Right lobe of liver (tissue), 6 donors: Measurements from ENCODE around the gene RBP2. TPM values are rescaled to one million over a fixed set of nuclear protein-coding genes. Genes with fewer than 3 reads are reported as not detected.

ENCODE experiments used
- ATAC-seq, 4 donors: fragments of 200-7000 bp; cut with Tn5 transposase; one replicate each; pipeline ENCODE4 v1.9.1; 2020; ENCODE audit warnings: mild to moderate bottlenecking in 4 of 4, moderate library complexity in 4 of 4
- DNase-seq, 3 donors: peaks; one replicate each; pipeline ENCODE4 v3.0.0-alpha.2; 2020
- H3K27ac ChIP-seq, 3 donors: fragments of 200-600 bp; one replicate each; pipeline ENCODE4 v1.8.0; 2022
- H3K27me3 ChIP-seq, 2 donors: fragments of 200-600 bp; one replicate each; pipeline ENCODE4 v1.8.0; 2022
- H3K36me3 ChIP-seq, 4 donors: fragments of 200-600 bp; sonication (generic) in 1 of 4; one replicate each; pipeline versions ENCODE4 v1.5.1 to v1.8.0; 2017 to 2022; ENCODE audit warnings: control low read depth in 1 of 4
- H3K4me1 ChIP-seq, 4 donors: fragments of 200-600 bp; sonication (generic) in 1 of 4; one replicate each; pipeline versions ENCODE4 v1.5.1 to v1.8.0; 2017 to 2022; ENCODE audit warnings: control low read depth in 1 of 4
- H3K4me3 ChIP-seq, 3 donors: fragments of 200-600 bp; one replicate each; pipeline ENCODE4 v1.8.0; 2022
- H3K9me3 ChIP-seq, 4 donors: fragments of 200-600 bp; sonication (generic) in 1 of 4; one replicate each; pipeline versions ENCODE4 v1.5.1 to v1.8.0; 2017 to 2022; ENCODE audit warnings: control low read depth in 1 of 4
- CTCF ChIP-seq, 4 donors: fragments of 200-600 bp in 3 of 4; fragments of 450-650 bp in 1 of 4; IDR thresholded peaks; one replicate each; pipeline versions ENCODE4 v1.5.1 to v1.8.0; 2016 to 2022; ENCODE audit warnings: antibody characterized with exemption in 4 of 4, mild to moderate bottlenecking in 2 of 4
- POLR2A ChIP-seq: fragments of 450-650 bp; IDR thresholded peaks from one replicate; pipeline ENCODE4 v1.6.1; 2017; ENCODE audit warnings: antibody characterized with exemption, mild to moderate bottlenecking
- WGBS: methylation state at CpG from one replicate; pipeline ENCODE4 v1.1.6; 2018; ENCODE audit warnings: low coverage, low lambda C conversion rate; ENCODE audit not compliant: insufficient coverage; ENCODE audit errors: missing lambda C conversion rate; 5-methylcytosine and 5-hydroxymethylcytosine counted together
- intact Hi-C, 2 donors: fragments of 100-400 bp; cut with DNase I; formaldehyde crosslinking; loops; one replicate each; pipeline versions ENCODE4 v1.11.2 to v1.14.1; 2022
- total RNA-seq, 6 experiments: library from RNA; depleted of rRNA in 2 of 6; stranded (reverse); fragments of >200 nt in 2 of 6; fragmentation: NEBNext Ultra II Directional in 3 of 6; extraction: Animal tissue kit (Norgen Biotek cat#: 25700) in 3 of 6; gene quantifications; one replicate each; pipeline versions ENCODE4 v1.1.0 to v1.2.4, GENCODE V29; 2016 to 2023
- donor health status: DM: no; HTN: yes; CAD: no.
- donor health status: DM: no; HTN: no; CAD: no.
- donor health status: DM: no; HTN: no; CAD: no.
- donor health status: DM: no; HTN: yes; CAD: no.
- donor health status: DM: no; HTN: yes; CAD: no.

RBP2 gene
- total RNA-seq, 6 experiments from 2014 or later: not detected

GRCh38 chr3:139518926-139519842 is 42.9 kb upstream of the RBP2 start:
- no peaks in the 10 kb centered on the region for H3K4me1 ChIP-seq
- 96% methylated on average over 3 of the region's 9 CpGs for WGBS
- no peaks in the 10 kb centered on the region for H3K9me3 ChIP-seq
- no peaks in the 10 kb centered on the region for H3K36me3 ChIP-seq
- no peaks in the 10 kb centered on the region for H3K27me3 ChIP-seq
- DNase-seq: no peak
- no peak overlapping the region for H3K27ac ChIP-seq
- no peak for ATAC-seq
- intact Hi-C loops: no loop called here
- TF ChIP-seq CTCF (IDR thresholded peaks at IDR 0.05) (no peak), POLR2A (no peak)
- no peak overlapping the region for H3K4me3 ChIP-seq

DNA sequence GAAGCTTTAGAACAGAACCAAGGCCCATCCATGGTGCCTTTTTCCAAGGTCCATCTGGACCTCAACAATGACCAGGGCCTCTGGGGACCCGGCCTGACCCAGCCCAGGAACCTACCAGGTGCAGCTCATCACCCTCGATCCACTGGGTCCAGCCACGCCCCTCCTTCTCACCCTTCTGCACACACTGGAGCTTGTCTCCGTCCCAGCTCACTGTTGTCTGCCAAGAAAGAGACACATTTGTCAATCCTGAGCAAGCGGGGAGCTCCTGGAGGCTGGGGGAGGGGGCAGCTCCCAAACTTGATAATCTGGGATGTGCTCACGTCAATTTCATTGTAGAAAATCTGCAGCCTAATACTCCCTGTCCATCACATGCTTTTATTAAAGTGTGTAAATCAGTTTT is 42.0 kb upstream of the RBP2 start:
- H3K4me1 ChIP-seq: no peaks in the 10 kb centered on the region
- WGBS: 71% methylated on average over 6 of the region's 6 CpGs
- TF ChIP-seq CTCF (IDR thresholded peaks at IDR 0.05) (no peak), POLR2A (no peak)
- ATAC-seq (no peak), DNase-seq (no peak)
- no peaks in the 10 kb centered on the region for H3K9me3 ChIP-seq
- H3K4me3 ChIP-seq: no peak overlapping the region
- intact Hi-C loops: no loop called here
- no peak overlapping the region for H3K27ac ChIP-seq
- no peaks in the 10 kb centered on the region for H3K36me3 ChIP-seq
- H3K27me3 ChIP-seq: no peaks in the 10 kb centered on the region

DNA sequence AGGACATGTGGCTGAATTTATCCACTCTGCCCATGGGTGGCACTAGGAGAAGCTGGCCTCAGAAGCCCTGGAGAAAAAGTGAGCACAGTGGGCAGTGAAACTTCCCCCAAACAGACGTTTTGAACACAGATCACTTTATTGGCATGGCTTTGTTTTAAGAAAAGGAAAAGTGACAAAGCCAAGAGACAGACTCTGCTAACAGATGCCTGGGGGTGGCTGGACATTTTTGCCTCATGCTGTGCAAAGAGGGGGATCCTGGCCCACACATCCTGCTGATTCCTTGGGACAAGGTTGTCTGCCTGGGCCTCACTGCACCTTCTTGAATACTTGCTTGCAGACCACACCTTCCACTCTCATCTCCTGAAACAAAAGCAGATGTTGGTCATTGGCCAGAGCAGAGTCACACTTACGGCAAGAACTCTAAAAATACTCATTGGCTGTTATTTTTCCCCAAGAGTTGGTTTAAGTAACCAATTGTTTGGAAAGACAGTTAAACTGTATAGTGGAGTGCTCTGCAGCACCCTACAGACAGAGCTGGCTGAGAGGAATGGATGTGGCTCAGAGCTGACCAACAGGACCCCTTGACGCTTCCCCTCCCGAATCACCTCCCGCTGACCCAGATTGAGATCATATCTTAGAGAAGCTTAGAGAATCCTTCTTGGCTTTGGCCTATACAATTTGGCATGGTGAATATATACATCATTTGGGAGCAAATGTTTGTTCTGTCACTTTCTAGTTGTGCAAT is 41.2 kb upstream of the RBP2 start:
- Histone ChIP-seq H3K27ac (no peak overlapping the region), H3K9me3 (no peaks in the 10 kb centered on the region), H3K36me3 (no peaks in the 10 kb centered on the region), H3K27me3 (no peaks in the 10 kb centered on the region), H3K4me3 (no peak overlapping the region), H3K4me1 (no peaks in the 10 kb centered on the region)
- intact Hi-C loops: no loop called here
- TF ChIP-seq POLR2A (no peak), CTCF (IDR thresholded peaks at IDR 0.05) (no peak)
- WGBS: 59% methylated on average over 3 of the region's 5 CpGs
- no peak for DNase-seq
- no peak for ATAC-seq

- no peaks in the 10 kb centered on the region for H3K4me1 ChIP-seq
- H3K36me3 ChIP-seq: no peaks in the 10 kb centered on the region
- DNase-seq (no peak), ATAC-seq (no peak)
- H3K27ac ChIP-seq: no peak overlapping the region
- intact Hi-C loops: no loop called here
- WGBS: 74% methylated on average over 3 of the region's 4 CpGs
- no peaks in the 10 kb centered on the region for H3K9me3 ChIP-seq
- no peaks in the 10 kb centered on the region for H3K27me3 ChIP-seq
- TF ChIP-seq POLR2A (no peak), CTCF (IDR thresholded peaks at IDR 0.05) (no peak)
- H3K4me3 ChIP-seq: no peak overlapping the region
Measured at GRCh38 chr3:139514741-139515140, 38.4 kb upstream of the RBP2 start.
